ENCODE measurements around the gene PPP1R3D.

Gene PPP1R3D

GRCh38 chr20:59940129-59940955 is at the start of gene PPP1R3D, which contains the start of gene FAM217B:
Gene PPP1R3D, minus strand, starts transcription at chr20:59940305. Its CDS starts 374 bp downstream, at chr20:59939931.
Gene FAM217B, plus strand, starts transcription at chr20:59940389. Its CDS starts 3,555 bp downstream, at chr20:59943944.
- DNase-seq = peak; percentile 91 to 95
- TF ChIP-seq POLR2A (IDR thresholded peaks at IDR 0.05; ENCODE audit: low read length) (peak; percentile 82), GATA1 (IDR thresholded peaks at IDR 0.05; ENCODE audit: low read depth, low read length) (no peak)

GRCh38 chr20:59988141-59988540 is 48.0 kb upstream of the PPP1R3D start:
- no peak for TF ChIP-seq POLR2A (IDR thresholded peaks at IDR 0.05; ENCODE audit: low read length)
- TF ChIP-seq GATA1 (IDR thresholded peaks at IDR 0.05; ENCODE audit: low read depth, low read length) = no peak
- no peak for DNase-seq

- DNase-seq = no peak
- TF ChIP-seq POLR2A (IDR thresholded peaks at IDR 0.05; ENCODE audit: low read length) = no peak
- TF ChIP-seq GATA1 (IDR thresholded peaks at IDR 0.05; ENCODE audit: low read depth, low read length) = no peak
Measured at GRCh38 chr20:59987135-59987534, 47.0 kb upstream of the PPP1R3D start.

GRCh38 chr20:59985864-59986263 is 45.8 kb upstream of the PPP1R3D start:
- no peak for DNase-seq
- TF ChIP-seq POLR2A (IDR thresholded peaks at IDR 0.05; ENCODE audit: low read length) (no peak), GATA1 (IDR thresholded peaks at IDR 0.05; ENCODE audit: low read depth, low read length) (no peak)

- no peak for DNase-seq
- TF ChIP-seq GATA1 (IDR thresholded peaks at IDR 0.05; ENCODE audit: low read depth, low read length) (no peak), POLR2A (IDR thresholded peaks at IDR 0.05; ENCODE audit: low read length) (no peak)
Measured at GRCh38 chr20:59985164-59985563, 45.1 kb upstream of the PPP1R3D start.

- no peak for TF ChIP-seq GATA1 (IDR thresholded peaks at IDR 0.05; ENCODE audit: low read depth, low read length)
- TF ChIP-seq POLR2A (IDR thresholded peaks at IDR 0.05; ENCODE audit: low read length) = no peak
- DNase-seq = no peak
Measured at GRCh38 chr20:59984541-59984940, 44.4 kb upstream of the PPP1R3D start.

GRCh38 chr20:59983076-59983475 is 43.0 kb upstream of the PPP1R3D start:
- no peak for TF ChIP-seq POLR2A (IDR thresholded peaks at IDR 0.05; ENCODE audit: low read length)
- no peak for DNase-seq

GRCh38 chr20:59977086-59977485 is 37.0 kb upstream of the PPP1R3D start:
- TF ChIP-seq GATA1 (IDR thresholded peaks at IDR 0.05; ENCODE audit: low read depth, low read length) (no peak), POLR2A (IDR thresholded peaks at IDR 0.05; ENCODE audit: low read length) (no peak)
- no peak for DNase-seq

GRCh38 chr20:59976156-59976782 is 36.2 kb upstream of the PPP1R3D start:
- TF ChIP-seq POLR2A (IDR thresholded peaks at IDR 0.05; ENCODE audit: low read length) (no peak), GATA1 (IDR thresholded peaks at IDR 0.05; ENCODE audit: low read depth, low read length) (no peak)
- no peak for DNase-seq

GRCh38 chr20:59972037-59972801 is 32.1 kb upstream of the PPP1R3D start:
- TF ChIP-seq POLR2A (IDR thresholded peaks at IDR 0.05; ENCODE audit: low read length) (no peak), GATA1 (IDR thresholded peaks at IDR 0.05; ENCODE audit: low read depth, low read length) (no peak)
- DNase-seq = no peak

GRCh38 chr20:59971428-59971827 is 31.3 kb upstream of the PPP1R3D start:
- TF ChIP-seq GATA1 (IDR thresholded peaks at IDR 0.05; ENCODE audit: low read depth, low read length) = no peak
- no peak for TF ChIP-seq POLR2A (IDR thresholded peaks at IDR 0.05; ENCODE audit: low read length)

GRCh38 chr20:59966428-59966827 is 26.3 kb upstream of the PPP1R3D start:
- TF ChIP-seq GATA1 (IDR thresholded peaks at IDR 0.05; ENCODE audit: low read depth, low read length) = no peak
- TF ChIP-seq POLR2A (IDR thresholded peaks at IDR 0.05; ENCODE audit: low read length) = no peak

More at GRCh38 chr20:59971428-59971827, 31.3 kb upstream of the PPP1R3D start:
- DNase-seq = no peak

GRCh38 chr20:59962155-59962554 is 22.1 kb upstream of the PPP1R3D start:
- no peak for DNase-seq
- TF ChIP-seq GATA1 (IDR thresholded peaks at IDR 0.05; ENCODE audit: low read depth, low read length) (no peak), POLR2A (IDR thresholded peaks at IDR 0.05; ENCODE audit: low read length) (no peak)

More at GRCh38 chr20:59966428-59966827, 26.3 kb upstream of the PPP1R3D start:
- no peak for DNase-seq

GRCh38 chr20:59961423-59961822 is 21.3 kb upstream of the PPP1R3D start:
- TF ChIP-seq POLR2A (IDR thresholded peaks at IDR 0.05; ENCODE audit: low read length) (no peak), GATA1 (IDR thresholded peaks at IDR 0.05; ENCODE audit: low read depth, low read length) (no peak)
- no peak for DNase-seq

All from erythroblast (primary cell).